Head of caudate nucleus (tissue), 42 donors: ENCODE measurements around the gene PECR.

Source experiments
- DNase-seq, 42 donors: peaks; one replicate each; pipeline versions ENCODE4 v3.0.0 to v3.0.0-alpha.2; 2020 to 2021; ENCODE audit warnings: mixed read lengths in 7 of 42
- intact Hi-C: fragments of 100-400 bp; cut with DNase I; formaldehyde crosslinking; loops from one replicate; pipeline ENCODE4 v1.15.0; 2022

Gene PECR

DNA sequence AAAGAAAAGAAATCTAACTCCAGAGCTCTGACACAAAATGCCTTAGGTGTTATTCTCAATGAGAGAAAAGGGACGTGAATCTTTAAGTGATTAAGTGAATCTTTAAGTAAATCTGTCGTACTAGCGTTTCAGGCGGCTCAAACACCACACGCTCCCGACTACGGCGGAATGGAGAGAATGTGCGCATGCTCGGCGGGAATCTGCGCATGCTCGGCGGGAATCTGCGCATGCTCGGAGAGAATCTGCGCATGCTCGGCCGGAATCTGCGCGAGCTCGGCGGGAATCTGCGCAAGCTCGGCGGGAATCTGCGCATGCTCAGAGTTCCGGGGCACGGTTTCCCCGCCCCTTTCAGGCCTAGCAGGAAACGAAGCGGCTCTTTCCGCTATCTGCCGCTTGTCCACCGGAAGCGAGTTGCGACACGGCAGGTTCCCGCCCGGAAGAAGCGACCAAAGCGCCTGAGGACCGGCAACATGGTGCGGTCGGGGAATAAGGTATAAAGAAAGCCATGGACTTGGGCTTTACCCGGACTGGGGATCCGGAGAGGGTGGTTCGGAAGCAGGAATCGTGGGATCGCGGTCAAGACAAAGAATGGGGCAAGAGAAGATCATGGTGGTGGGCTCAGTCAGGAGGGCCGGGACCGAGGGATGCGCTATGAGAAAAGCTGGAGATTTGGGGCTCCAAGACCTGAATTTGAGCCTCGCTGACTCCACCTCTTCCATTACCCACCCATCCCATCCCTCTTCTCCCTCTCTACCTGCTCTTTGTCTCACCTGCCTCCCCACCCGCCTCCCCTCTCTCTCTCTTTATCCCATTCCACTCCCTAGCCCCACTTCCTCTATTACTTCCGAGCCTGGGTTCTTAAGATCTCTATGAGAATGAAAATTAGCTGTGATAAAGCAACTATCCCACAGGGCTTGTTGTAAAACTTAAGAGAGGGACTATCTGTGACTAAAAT, 27.6 kb upstream of the PECR start, which contains the start of gene XRCC5:
Gene XRCC5 (plus strand): TSS at position 382 of the 955 bp plus-strand sequence. CDS start 89 bp downstream, at position 471.
- intact Hi-C loops: loop anchor here (2.0 kb wide), 1 partner anchor 28 kb away; the partner anchor contains the start of genes PECR and TMEM169
- peak; percentile 81 to 97 (median 91) for DNase-seq

- no peak for DNase-seq
- intact Hi-C loops: loop anchor here (2.0 kb wide), 1 partner anchor 28 kb away; the partner anchor contains the start of genes PECR and TMEM169
These were observed 26.8 kb upstream of the PECR start for GRCh38 chr2:216108310-216108966.

- DNase-seq: no peak
- intact Hi-C loops: loop anchor here (2.0 kb wide), 1 partner anchor 27 kb away; the partner anchor contains the start of genes PECR and TMEM169
These were observed 26.2 kb upstream of the PECR start for GRCh38 chr2:216107760-216108159.

DNA sequence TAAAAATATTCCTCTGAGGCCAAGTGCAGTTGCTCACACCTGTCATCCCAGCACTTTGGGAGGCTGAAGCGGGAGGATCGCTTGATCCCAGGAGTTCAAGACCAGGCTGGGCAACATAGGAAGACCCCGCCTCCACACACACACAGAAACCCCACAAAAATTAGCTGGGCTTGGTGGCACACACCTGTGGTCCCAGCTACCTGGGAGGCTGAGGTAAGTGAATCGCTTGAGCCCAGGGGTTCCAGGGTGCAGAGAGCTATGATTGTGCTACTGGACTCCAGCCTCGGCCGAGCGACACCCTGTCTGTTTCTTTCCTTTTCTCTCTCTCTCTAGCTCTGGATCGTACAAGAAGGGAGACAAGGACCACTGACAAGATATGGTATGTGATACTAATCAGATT, 25.7 kb upstream of the PECR start:
- no peak for DNase-seq

GRCh38 chr2:216104691-216105090, 23.1 kb upstream of the PECR start:
- intact Hi-C loops: no loop called here
- peak in 1 of 42 donors; percentile 9 for DNase-seq

More for the DNA sequence above, 25.7 kb upstream of the PECR start:
- intact Hi-C loops: no loop called here

GRCh38 chr2:216103213-216103612, 21.6 kb upstream of the PECR start:
- intact Hi-C loops: no loop called here
- DNase-seq: no peak

GRCh38 chr2:216101109-216101508, 19.5 kb upstream of the PECR start:
- intact Hi-C loops: no loop called here
- no peak for DNase-seq

- DNase-seq: no peak
- intact Hi-C loops: no loop called here
These were observed 17.1 kb upstream of the PECR start for GRCh38 chr2:216098421-216099334.

- intact Hi-C loops: no loop called here
- no peak for DNase-seq
These were observed 13.1 kb upstream of the PECR start for GRCh38 chr2:216094701-216095100.

DNA sequence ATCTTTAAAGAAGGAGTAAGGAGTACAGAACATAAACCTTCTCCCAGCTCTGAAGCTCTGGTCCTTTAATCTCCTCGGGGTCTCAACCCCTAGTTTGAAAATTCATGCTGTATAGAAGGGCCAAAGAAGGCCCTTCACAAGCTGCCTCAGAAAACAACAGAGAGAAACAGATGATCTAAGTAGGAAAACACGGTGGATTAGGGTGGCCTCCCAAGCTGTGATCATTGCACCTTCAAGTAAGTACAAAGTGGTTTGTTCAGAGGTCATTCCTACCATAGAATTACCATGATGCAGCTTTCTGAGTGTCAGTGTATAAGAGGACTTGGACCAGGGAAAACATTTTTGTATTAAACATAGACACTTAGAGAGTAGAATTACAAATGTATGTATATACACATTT, 11.0 kb upstream of the PECR start:
- intact Hi-C loops: no loop called here
- DNase-seq: no peak

GRCh38 chr2:216090369-216090786, 8.8 kb upstream of the PECR start:
- intact Hi-C loops: no loop called here
- DNase-seq: no peak

- intact Hi-C loops: no loop called here
- DNase-seq: no peak
These were observed 4.7 kb upstream of the PECR start for GRCh38 chr2:216086207-216086893.

GRCh38 chr2:216084547-216084946, 2.9 kb upstream of the PECR start:
- intact Hi-C loops: no loop called here
- DNase-seq: no peak

DNA sequence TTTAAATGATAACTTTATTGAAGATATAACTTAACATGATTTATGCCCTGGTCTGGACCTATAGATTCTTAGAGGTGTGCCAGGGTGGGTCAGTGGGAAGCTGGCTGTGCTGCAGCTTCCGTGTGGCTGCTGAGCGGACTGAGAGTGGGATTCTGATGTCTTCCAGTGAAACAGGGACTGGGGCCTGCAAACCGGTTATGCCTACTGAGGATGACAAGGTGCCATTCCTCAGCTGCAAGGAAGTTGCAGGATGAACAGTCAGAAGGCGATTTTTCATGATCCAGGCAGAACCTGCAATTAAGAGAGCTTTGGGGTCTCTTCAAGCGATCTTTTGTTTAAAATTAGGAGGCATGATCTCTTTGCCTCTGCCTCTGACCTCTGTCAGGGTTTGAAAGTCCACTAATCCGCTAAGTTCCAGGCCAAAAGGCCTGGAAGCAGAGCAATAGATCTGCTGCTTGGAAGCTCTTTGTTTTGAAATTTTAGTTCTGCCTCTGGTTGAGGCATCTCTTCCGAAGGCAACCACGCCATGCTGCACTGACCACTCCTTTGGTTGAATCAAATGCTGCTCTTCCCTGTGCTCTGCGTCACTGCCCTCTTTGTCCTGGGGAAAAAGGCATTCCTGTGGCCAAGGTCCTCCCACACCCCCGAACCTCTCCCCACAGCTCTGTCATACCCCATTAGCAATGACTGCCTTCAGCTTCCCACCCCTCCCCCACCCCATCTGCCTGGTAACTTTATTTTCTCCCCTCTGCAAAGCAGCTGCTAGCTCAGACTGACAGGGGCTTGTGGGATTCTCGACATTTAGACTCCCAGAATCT, 2.1 kb upstream of the PECR start:
- DNase-seq: peak in 2 of 42 donors; percentile 11 to 46
- intact Hi-C loops: no loop called here

GRCh38 chr2:216082805-216083204, 1.2 kb upstream of the PECR start:
- peak in 32 of 42 donors; percentile 14 to 68 (median 42) for DNase-seq
- intact Hi-C loops: no loop called here

GRCh38 chr2:216082117-216082711, 605 bp upstream of the PECR start:
- peak in 34 of 42 donors; percentile 8 to 67 (median 32) for DNase-seq
- intact Hi-C loops: no loop called here

DNA sequence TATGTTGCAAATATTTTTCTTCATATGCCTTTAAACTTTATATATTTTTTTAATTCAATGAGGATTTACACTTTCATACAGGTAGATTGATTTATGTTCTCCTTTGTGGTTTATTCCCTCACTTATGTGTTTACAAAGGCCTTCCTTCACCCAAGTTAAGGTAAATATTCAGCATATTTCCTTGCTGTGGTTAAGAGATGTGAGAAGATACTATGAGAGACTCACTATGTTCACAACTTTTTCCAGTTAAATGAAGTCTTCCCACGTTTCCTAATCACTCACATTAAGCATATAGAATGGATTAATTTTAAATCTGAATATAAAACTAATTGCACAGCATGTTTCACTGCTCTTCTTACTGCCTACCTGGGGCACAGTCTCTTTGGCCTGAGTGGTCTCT, 597 bp downstream of the PECR start:
- DNase-seq: no peak
- intact Hi-C loops: loop anchor here (2.0 kb wide), 1 partner anchor 28 kb away; the partner anchor contains the start of gene XRCC5
